Esophagus muscularis mucosa (tissue), 4 donors: ENCODE data around the gene ANKRD23. TPM values are rescaled to one million over a fixed set of nuclear protein-coding genes. Genes with fewer than 3 reads are reported as not detected.

Experiments
- DNase-seq: peaks from one replicate; pipeline ENCODE4 v3.0.0-alpha.2; 2017; ENCODE audit errors: extremely low spot score
- H3K27ac ChIP-seq, 4 donors: fragments of 200-600 bp; sonication (generic); replicated peaks in 1 of 4; 1 replicate in 3 of 4; 2 replicates in 1 of 4; pipeline ENCODE4 v1.5.1; 2016 to 2019; ENCODE audit warnings: mild to moderate bottlenecking in 1 of 4
- H3K27me3 ChIP-seq, 4 donors: fragments of 200-600 bp; sonication (generic); one replicate each; pipeline versions ENCODE4 v1.5.1 to v1.6.0; 2016 to 2019
- H3K36me3 ChIP-seq, 4 donors: fragments of 200-600 bp; sonication (generic); one replicate each; pipeline ENCODE4 v1.5.1; 2016 to 2019
- H3K4me1 ChIP-seq, 4 donors: fragments of 200-600 bp; sonication (generic); one replicate each; pipeline ENCODE4 v1.5.1; 2016 to 2019
- H3K4me3 ChIP-seq, 4 donors: fragments of 200-600 bp; sonication (generic); 1 replicate in 2 of 4; 2 replicates in 2 of 4; pipeline ENCODE4 v1.5.1; 2016 to 2019; ENCODE audit warnings: mild to moderate bottlenecking in 4 of 4, moderate library complexity in 1 of 4
- H3K9me3 ChIP-seq, 4 donors: fragments of 200-600 bp; sonication (generic); 1 replicate in 3 of 4; 2 replicates in 1 of 4; pipeline ENCODE4 v1.5.1; 2016 to 2019
- CTCF ChIP-seq, 3 experiments: fragments of 200-600 bp in 2 of 3; fragments of 450-650 bp in 1 of 3; sonication (generic) in 2 of 3; IDR thresholded peaks; one replicate each; pipeline ENCODE4 v1.5.1; 2017 to 2019; ENCODE audit warnings: antibody characterized with exemption in 3 of 3, mild to moderate bottlenecking in 2 of 3, moderate library complexity in 1 of 3
- EP300 ChIP-seq: sonication (generic); formaldehyde crosslinking; IDR thresholded peaks from one replicate; pipeline ENCODE4 v1.6.1; 2017; ENCODE audit warnings: antibody characterized with exemption
- POLR2A ChIP-seq: fragments of 450-650 bp; IDR thresholded peaks from one replicate; pipeline ENCODE4 v1.6.1; 2017; ENCODE audit warnings: antibody characterized with exemption, moderate library complexity, mild to moderate bottlenecking, low read depth
- POLR2AphosphoS5 ChIP-seq, 2 donors: sonication (generic); formaldehyde crosslinking; IDR thresholded peaks; one replicate each; pipeline ENCODE4 v1.6.1; 2017; ENCODE audit warnings: antibody characterized with exemption in 2 of 2
- WGBS: methylation state at CpG from one replicate; pipeline ENCODE4 v1.1.5; 2018; 5-methylcytosine and 5-hydroxymethylcytosine counted together
- intact Hi-C: fragments of 100-400 bp; cut with DNase I; formaldehyde crosslinking; loops from one replicate; pipeline ENCODE4 v1.15.1; 2023
- total RNA-seq, 4 donors: library from RNA; depleted of rRNA; stranded (reverse); fragments of >200 nt; gene quantifications; one replicate each; pipeline versions ENCODE4 v1.1.0 to v1.2.1, GENCODE V29; 2016

ANKRD23 gene
- total RNA-seq, 4 donors from 2014 or later, result 2.2 to 6.0 (median 4.2) TPM

- intact Hi-C loops, result loop anchor here (2.0 to 10.0 kb wide), 3 partner anchors 41 to 181 kb away; partner anchors contain the start of genes CNNM4 and KANSL3
- H3K27me3 ChIP-seq, result no peaks in the 10 kb centered on the region
- H3K9me3 ChIP-seq, result no peaks in the 10 kb centered on the region
- peaks cover 0 to 8% (median 0%) of the 10 kb centered on the region in 4 donors for H3K36me3 ChIP-seq
- WGBS, result 7% methylated on average over 3 of the region's 103 CpGs
- peak; percentile 99 for DNase-seq
- peaks cover 55 to 62% (median 58%) of the 10 kb centered on the region in 4 donors for H3K4me1 ChIP-seq
- TF ChIP-seq POLR2A (peak; percentile 58), EP300 (no peak), POLR2AphosphoS5 (IDR thresholded peaks at IDR 0.05) (peak; percentile 81 to 90), CTCF (IDR thresholded peaks at IDR 0.05) (peak; percentile 50 to 85 (median 56))
- peak within 1 kb of the TSS; percentile 94 to 97 (median 96) for H3K27ac ChIP-seq
- H3K4me3 ChIP-seq, result peak within 1 kb of the TSS; percentile 69 to 98 (median 86)
These were observed 27.5 kb downstream of the ANKRD23 start, which contains the start of gene CNNM3 for GRCh38 chr2:96816127-96816835. CNNM3 (plus strand) TSS chr2:96816268; CDS start chr2:96816278, 10 bp downstream.

GRCh38 chr2:96815326-96816126 is 28.3 kb downstream of the ANKRD23 start:
- peaks cover 50 to 55% (median 54%) of the 10 kb centered on the region in 4 donors for H3K4me1 ChIP-seq
- no peak for DNase-seq
- WGBS, result 4% methylated on average over 17 of the region's 60 CpGs

GRCh38 chr2:96813656-96814055 is 30.2 kb downstream of the ANKRD23 start:
- H3K4me3 ChIP-seq, result no peak overlapping the region
- H3K27ac ChIP-seq, result no peak overlapping the region
- peaks cover 31 to 36% (median 35%) of the 10 kb centered on the region in 4 donors for H3K4me1 ChIP-seq
- H3K9me3 ChIP-seq, result no peaks in the 10 kb centered on the region
- DNase-seq, result no peak
- 92% methylated on average over 4 of the region's 4 CpGs for WGBS
- intact Hi-C loops, result loop anchor here (10.0 kb wide), 1 partner anchor 179 kb away; the partner anchor contains the start of gene KANSL3
- H3K27me3 ChIP-seq, result no peaks in the 10 kb centered on the region
- peaks cover 0 to 28% (median 11%) of the 10 kb centered on the region in 4 donors for H3K36me3 ChIP-seq
- TF ChIP-seq EP300 (no peak), POLR2AphosphoS5 (IDR thresholded peaks at IDR 0.05) (no peak), CTCF (IDR thresholded peaks at IDR 0.05) (no peak), POLR2A (no peak)

More at GRCh38 chr2:96815326-96816126, 28.3 kb downstream of the ANKRD23 start:
- Histone ChIP-seq H3K27me3 (no peaks in the 10 kb centered on the region), H3K4me3 (peak overlapping the region; percentile 69 to 98 (median 86)), H3K36me3 (peaks cover 0 to 13% (median 0%) of the 10 kb centered on the region in 4 donors), H3K9me3 (no peaks in the 10 kb centered on the region), H3K27ac (peak overlapping the region; percentile 94 to 97 (median 96))
- intact Hi-C loops, result loop anchor here (2.0 to 10.0 kb wide), 3 partner anchors 41 to 181 kb away; partner anchors contain the start of genes CNNM4 and KANSL3
- TF ChIP-seq POLR2AphosphoS5 (IDR thresholded peaks at IDR 0.05) (no peak), EP300 (no peak), CTCF (IDR thresholded peaks at IDR 0.05) (no peak), POLR2A (no peak)

GRCh38 chr2:96811917-96812316 is 31.9 kb downstream of the ANKRD23 start:
- Histone ChIP-seq H3K4me1 (peaks cover 16 to 19% (median 18%) of the 10 kb centered on the region in 4 donors), H3K27ac (peak overlapping the region in 1 of 4 donors; percentile 30), H3K9me3 (no peaks in the 10 kb centered on the region), H3K27me3 (no peaks in the 10 kb centered on the region), H3K36me3 (peaks cover 0 to 33% (median 14%) of the 10 kb centered on the region in 4 donors), H3K4me3 (no peak overlapping the region)
- 46% methylated on average over 3 of the region's 3 CpGs for WGBS
- intact Hi-C loops, result loop anchor here (10.0 kb wide), 1 partner anchor 177 kb away; the partner anchor contains the start of gene KANSL3
- TF ChIP-seq EP300, result no peak
- peak; percentile 47 to 63 for TF ChIP-seq POLR2AphosphoS5 (IDR thresholded peaks at IDR 0.05)
- DNase-seq, result no peak
